ENCODE results near the gene PCDH1.

PCDH1 gene

GRCh38 chr5:141853895-141854626, 24.1 kb downstream of the PCDH1 start:
- H3K27ac Mint-ChIP-seq (ENCODE audit: low read depth): no peak overlapping the region
- no peak overlapping the region for H3K4me3 Mint-ChIP-seq
- H3K27me3 Mint-ChIP-seq: peaks cover 7% of the 10 kb centered on the region
- H3K4me1 Mint-ChIP-seq: no peaks in the 10 kb centered on the region
- no peaks in the 10 kb centered on the region for H3K9me3 Mint-ChIP-seq
- peaks cover 2% of the 10 kb centered on the region for H3K36me3 Mint-ChIP-seq (ENCODE audit: insufficient read depth)
- DNase-seq (ENCODE audit: low spot score in 2 of 2): no peak
- no peak for ATAC-seq (replicated peaks; ENCODE audit: extremely low read depth, poor library complexity, severe bottlenecking)

- Mint-ChIP-seq H3K4me1 (no peaks in the 10 kb centered on the region), H3K27ac (ENCODE audit: low read depth) (no peak overlapping the region), H3K36me3 (ENCODE audit: insufficient read depth) (peaks cover 2% of the 10 kb centered on the region), H3K9me3 (no peaks in the 10 kb centered on the region), H3K4me3 (no peak overlapping the region), H3K27me3 (no peaks in the 10 kb centered on the region)
- ATAC-seq (replicated peaks; ENCODE audit: extremely low read depth, poor library complexity, severe bottlenecking) (no peak), DNase-seq (ENCODE audit: low spot score in 2 of 2) (no peak)
These were observed 25.8 kb downstream of the PCDH1 start for GRCh38 chr5:141852448-141852847.

GRCh38 chr5:141851195-141851874, 26.9 kb downstream of the PCDH1 start:
- no peak overlapping the region for H3K27ac Mint-ChIP-seq (ENCODE audit: low read depth)
- peaks cover 2% of the 10 kb centered on the region for H3K36me3 Mint-ChIP-seq (ENCODE audit: insufficient read depth)
- no peaks in the 10 kb centered on the region for H3K27me3 Mint-ChIP-seq
- peak overlapping the region; percentile 80 for H3K4me3 Mint-ChIP-seq
- DNase-seq (ENCODE audit: low spot score in 2 of 2) (no peak), ATAC-seq (replicated peaks; ENCODE audit: extremely low read depth, poor library complexity, severe bottlenecking) (no peak)
- H3K4me1 Mint-ChIP-seq: no peaks in the 10 kb centered on the region
- H3K9me3 Mint-ChIP-seq: no peaks in the 10 kb centered on the region

- H3K4me3 Mint-ChIP-seq: peak overlapping the region; percentile 80
- no peaks in the 10 kb centered on the region for H3K9me3 Mint-ChIP-seq
- no peaks in the 10 kb centered on the region for H3K4me1 Mint-ChIP-seq
- H3K36me3 Mint-ChIP-seq (ENCODE audit: insufficient read depth): peaks cover 2% of the 10 kb centered on the region
- ATAC-seq (replicated peaks; ENCODE audit: extremely low read depth, poor library complexity, severe bottlenecking): no peak
- no peaks in the 10 kb centered on the region for H3K27me3 Mint-ChIP-seq
- DNase-seq (ENCODE audit: low spot score in 2 of 2): no peak
- no peak overlapping the region for H3K27ac Mint-ChIP-seq (ENCODE audit: low read depth)
These were observed 27.4 kb downstream of the PCDH1 start for GRCh38 chr5:141850786-141851185.

GRCh38 chr5:141850244-141850768, 27.9 kb downstream of the PCDH1 start:
- H3K27me3 Mint-ChIP-seq: no peaks in the 10 kb centered on the region
- no peaks in the 10 kb centered on the region for H3K4me1 Mint-ChIP-seq
- peak overlapping the region; percentile 80 for H3K4me3 Mint-ChIP-seq
- ATAC-seq (replicated peaks; ENCODE audit: extremely low read depth, poor library complexity, severe bottlenecking) (peak; percentile 24), DNase-seq (ENCODE audit: low spot score in 2 of 2) (no peak)
- peak overlapping the region; percentile 50 for H3K27ac Mint-ChIP-seq (ENCODE audit: low read depth)
- peaks cover 2% of the 10 kb centered on the region for H3K36me3 Mint-ChIP-seq (ENCODE audit: insufficient read depth)
- H3K9me3 Mint-ChIP-seq: no peaks in the 10 kb centered on the region

GRCh38 chr5:141849415-141850243, 28.6 kb downstream of the PCDH1 start:
- Mint-ChIP-seq H3K9me3 (no peaks in the 10 kb centered on the region), H3K27ac (ENCODE audit: low read depth) (peak overlapping the region; percentile 50), H3K27me3 (no peaks in the 10 kb centered on the region), H3K36me3 (ENCODE audit: insufficient read depth) (peaks cover 2% of the 10 kb centered on the region), H3K4me1 (no peaks in the 10 kb centered on the region), H3K4me3 (peak overlapping the region; percentile 80)
- ATAC-seq (replicated peaks; ENCODE audit: extremely low read depth, poor library complexity, severe bottlenecking) (peak; percentile 69), DNase-seq (ENCODE audit: low spot score in 2 of 2) (peak; percentile 26 to 28)

GRCh38 chr5:141848744-141849414, 29.3 kb downstream of the PCDH1 start:
- H3K27me3 Mint-ChIP-seq: peaks cover 5% of the 10 kb centered on the region
- H3K36me3 Mint-ChIP-seq (ENCODE audit: insufficient read depth): peaks cover 2% of the 10 kb centered on the region
- no peaks in the 10 kb centered on the region for H3K4me1 Mint-ChIP-seq
- peak overlapping the region; percentile 50 for H3K27ac Mint-ChIP-seq (ENCODE audit: low read depth)
- no peaks in the 10 kb centered on the region for H3K9me3 Mint-ChIP-seq
- DNase-seq (ENCODE audit: low spot score in 2 of 2) (no peak), ATAC-seq (replicated peaks; ENCODE audit: extremely low read depth, poor library complexity, severe bottlenecking) (peak; percentile 29)
- H3K4me3 Mint-ChIP-seq: peak overlapping the region; percentile 80

- Mint-ChIP-seq H3K27ac (ENCODE audit: low read depth) (no peak overlapping the region), H3K4me3 (no peak overlapping the region), H3K36me3 (ENCODE audit: insufficient read depth) (peaks cover 2% of the 10 kb centered on the region), H3K4me1 (no peaks in the 10 kb centered on the region), H3K9me3 (no peaks in the 10 kb centered on the region), H3K27me3 (peaks cover 25% of the 10 kb centered on the region)
- ATAC-seq (replicated peaks; ENCODE audit: extremely low read depth, poor library complexity, severe bottlenecking): no peak
- DNase-seq (ENCODE audit: low spot score in 2 of 2): no peak
These were observed 32.2 kb downstream of the PCDH1 start for GRCh38 chr5:141846031-141846430.

GRCh38 chr5:141845371-141845851, 32.8 kb downstream of the PCDH1 start:
- H3K4me1 Mint-ChIP-seq: no peaks in the 10 kb centered on the region
- H3K27me3 Mint-ChIP-seq: peaks cover 25% of the 10 kb centered on the region
- no peak for ATAC-seq (replicated peaks; ENCODE audit: extremely low read depth, poor library complexity, severe bottlenecking)
- no peak overlapping the region for H3K4me3 Mint-ChIP-seq
- H3K36me3 Mint-ChIP-seq (ENCODE audit: insufficient read depth): no peaks in the 10 kb centered on the region
- no peaks in the 10 kb centered on the region for H3K9me3 Mint-ChIP-seq
- no peak overlapping the region for H3K27ac Mint-ChIP-seq (ENCODE audit: low read depth)
- DNase-seq (ENCODE audit: low spot score in 2 of 2): no peak

- H3K9me3 Mint-ChIP-seq: no peaks in the 10 kb centered on the region
- no peak overlapping the region for H3K27ac Mint-ChIP-seq (ENCODE audit: low read depth)
These were observed 33.7 kb downstream of the PCDH1 start for GRCh38 chr5:141844414-141845097.

GRCh38 chr5:141843156-141843927, 34.9 kb downstream of the PCDH1 start:
- no peaks in the 10 kb centered on the region for H3K4me1 Mint-ChIP-seq
- H3K27ac Mint-ChIP-seq (ENCODE audit: low read depth): no peak overlapping the region
- H3K27me3 Mint-ChIP-seq: peaks cover 36% of the 10 kb centered on the region
- H3K36me3 Mint-ChIP-seq (ENCODE audit: insufficient read depth): no peaks in the 10 kb centered on the region
- no peak for ATAC-seq (replicated peaks; ENCODE audit: extremely low read depth, poor library complexity, severe bottlenecking)
- no peaks in the 10 kb centered on the region for H3K9me3 Mint-ChIP-seq
- no peak overlapping the region for H3K4me3 Mint-ChIP-seq
- no peak for DNase-seq (ENCODE audit: low spot score in 2 of 2)

More at GRCh38 chr5:141844414-141845097, 33.7 kb downstream of the PCDH1 start:
- no peak for ATAC-seq (replicated peaks; ENCODE audit: extremely low read depth, poor library complexity, severe bottlenecking)
- Mint-ChIP-seq H3K27me3 (peaks cover 25% of the 10 kb centered on the region), H3K4me3 (no peak overlapping the region), H3K36me3 (ENCODE audit: insufficient read depth) (no peaks in the 10 kb centered on the region), H3K4me1 (no peaks in the 10 kb centered on the region)
- no peak for DNase-seq (ENCODE audit: low spot score in 2 of 2)
